NCI-H2171 treated with DMSO at 0.1 percent for 48 hours (cell line): ENCODE results near the gene CDYL.
A peak's percentile ranks its signal among the peaks of the same experiment; 100 is the strongest.

Experiments
- DNase-seq: peaks from one replicate; lab custom pipeline; 2025; lab: John Stamatoyannopoulos, UW

Gene CDYL, protein sequence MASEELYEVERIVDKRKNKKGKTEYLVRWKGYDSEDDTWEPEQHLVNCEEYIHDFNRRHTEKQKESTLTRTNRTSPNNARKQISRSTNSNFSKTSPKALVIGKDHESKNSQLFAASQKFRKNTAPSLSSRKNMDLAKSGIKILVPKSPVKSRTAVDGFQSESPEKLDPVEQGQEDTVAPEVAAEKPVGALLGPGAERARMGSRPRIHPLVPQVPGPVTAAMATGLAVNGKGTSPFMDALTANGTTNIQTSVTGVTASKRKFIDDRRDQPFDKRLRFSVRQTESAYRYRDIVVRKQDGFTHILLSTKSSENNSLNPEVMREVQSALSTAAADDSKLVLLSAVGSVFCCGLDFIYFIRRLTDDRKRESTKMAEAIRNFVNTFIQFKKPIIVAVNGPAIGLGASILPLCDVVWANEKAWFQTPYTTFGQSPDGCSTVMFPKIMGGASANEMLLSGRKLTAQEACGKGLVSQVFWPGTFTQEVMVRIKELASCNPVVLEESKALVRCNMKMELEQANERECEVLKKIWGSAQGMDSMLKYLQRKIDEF

DNA sequence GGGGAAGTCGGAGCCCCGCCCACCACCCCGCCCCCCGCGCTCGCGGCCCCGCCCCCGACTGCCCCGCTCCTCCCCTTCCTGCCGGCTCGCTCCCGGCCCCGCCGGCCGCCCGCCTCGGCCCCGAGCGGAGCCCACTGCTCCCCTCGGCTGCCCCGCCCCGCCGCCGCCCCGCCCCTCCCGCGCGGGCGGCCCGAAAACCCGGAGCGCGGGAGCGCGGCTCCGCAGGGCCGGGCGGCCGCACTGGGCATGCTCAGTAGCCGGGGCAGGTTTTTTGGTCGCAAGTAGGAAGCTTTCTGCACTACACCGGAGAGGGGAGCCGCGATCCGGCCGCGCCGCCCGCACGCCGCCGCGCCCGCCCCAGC lies at the start of gene CDYL:
Gene CDYL, plus strand, starts transcription at position 274 of the 362 bp plus-strand sequence. CDS start 380 bp downstream, outside the sequence.
- peak; percentile 81 for DNase-seq

DNA sequence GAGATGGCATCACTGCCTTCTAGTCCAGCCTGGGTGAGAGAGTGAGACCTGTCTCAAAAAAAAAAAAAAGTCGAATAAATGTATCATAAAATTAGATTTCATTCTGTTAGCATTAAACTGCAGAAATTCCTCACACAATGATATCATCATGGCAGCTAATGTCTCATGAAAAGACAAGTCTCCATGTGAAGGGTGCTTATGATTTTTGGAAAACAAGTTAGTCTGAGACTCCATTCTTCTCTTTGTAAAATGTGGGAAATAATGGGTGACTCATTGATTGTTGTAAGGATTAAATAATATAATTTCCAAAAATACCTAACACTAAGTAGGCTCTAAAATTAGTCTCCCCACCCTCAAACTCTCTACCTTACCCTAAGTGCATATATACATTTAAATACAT lies 49.6 kb upstream of the CDYL start:
- DNase-seq = no peak

DNA sequence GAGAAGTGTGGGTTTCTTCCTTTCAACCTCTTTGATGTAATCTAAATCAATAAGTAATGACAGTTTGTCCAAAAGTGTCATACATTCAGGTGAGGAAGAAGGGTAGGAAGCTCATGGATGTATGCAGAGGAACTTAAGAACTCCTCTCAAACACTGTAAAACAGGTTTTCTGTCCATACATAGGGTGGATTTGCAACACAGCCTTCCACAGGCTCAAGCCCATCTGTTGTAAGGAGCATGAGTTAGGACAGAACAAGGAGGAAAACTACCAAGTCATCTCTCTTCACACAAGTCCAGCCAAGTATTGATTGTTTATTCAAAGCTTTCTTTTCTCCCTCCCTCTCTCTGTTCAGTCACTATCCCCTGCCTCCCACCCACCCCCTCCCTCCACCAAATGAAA lies 49.0 kb upstream of the CDYL start:
- no peak for DNase-seq

DNA sequence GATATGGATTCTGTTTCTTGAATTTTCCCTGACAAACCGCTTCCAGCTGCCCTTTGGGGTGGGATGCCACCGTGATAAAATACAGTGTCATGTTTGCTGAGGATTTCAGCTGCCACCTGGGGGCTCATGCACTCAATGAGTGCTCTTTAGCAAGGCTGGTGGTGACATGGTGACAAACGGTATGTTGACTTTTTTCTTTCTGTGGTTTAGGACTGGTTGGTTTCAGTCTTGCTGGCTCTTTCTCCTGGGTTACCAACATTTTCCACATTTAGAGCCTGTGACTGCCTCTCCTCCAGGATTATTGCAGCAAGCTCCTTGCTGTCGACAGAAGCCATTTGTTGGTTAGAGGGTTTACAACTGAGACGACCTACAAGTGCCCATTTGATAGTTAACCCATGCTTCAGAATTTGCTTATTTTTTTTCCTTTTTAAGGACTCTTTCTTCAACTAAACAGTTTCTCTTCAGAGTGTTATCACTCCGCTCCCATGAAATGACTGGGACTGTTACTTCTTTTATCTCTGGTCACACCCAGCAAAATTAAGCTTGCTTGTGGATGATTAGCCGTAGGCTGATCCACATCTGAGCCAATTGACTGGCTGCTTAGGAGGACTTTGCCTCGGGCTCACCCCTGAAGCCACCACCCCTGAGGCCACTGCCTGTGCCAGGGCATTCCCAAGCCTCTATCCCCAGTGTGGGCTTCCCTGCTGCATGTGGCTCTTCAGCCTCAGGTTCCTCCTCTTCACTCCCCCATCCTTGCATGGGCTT lies 48.4 kb upstream of the CDYL start:
- no peak for DNase-seq

DNA sequence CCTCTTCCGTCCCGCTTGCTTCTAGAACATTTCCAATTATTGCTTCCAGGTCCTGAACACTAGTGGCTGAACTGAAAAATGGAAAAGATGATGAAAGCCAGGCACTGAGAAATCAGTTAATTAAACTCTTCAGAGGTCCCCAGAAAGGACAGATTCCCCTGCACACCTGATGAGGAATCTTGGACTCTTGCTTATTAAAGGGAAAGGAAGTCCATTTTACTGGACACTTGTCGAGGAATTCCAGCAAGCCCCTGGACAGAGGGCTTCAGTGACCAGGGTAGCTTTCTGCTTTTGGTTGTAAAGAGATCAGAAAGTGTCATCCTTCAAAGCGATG lies 47.8 kb upstream of the CDYL start:
- no peak for DNase-seq

DNA sequence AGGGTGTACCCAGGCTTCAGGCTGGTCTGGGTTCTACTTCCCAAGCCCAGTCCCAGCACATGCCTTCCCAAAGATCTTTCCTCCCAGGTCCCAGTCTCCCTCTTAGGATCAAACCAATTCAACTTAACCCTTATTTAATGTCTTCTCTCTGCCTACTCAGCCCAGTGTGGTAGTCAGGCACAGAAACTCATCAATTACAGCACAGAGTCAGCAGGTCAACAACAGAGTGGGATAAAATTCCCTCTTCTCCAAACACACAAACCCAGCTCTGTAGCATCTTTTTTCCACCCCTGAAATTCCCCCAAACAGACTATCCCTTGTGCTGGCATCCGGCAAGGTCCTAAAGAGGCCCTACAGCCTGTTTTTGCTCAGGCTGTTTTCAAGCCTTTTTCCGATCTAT lies 47.3 kb upstream of the CDYL start:
- no peak for DNase-seq

DNA sequence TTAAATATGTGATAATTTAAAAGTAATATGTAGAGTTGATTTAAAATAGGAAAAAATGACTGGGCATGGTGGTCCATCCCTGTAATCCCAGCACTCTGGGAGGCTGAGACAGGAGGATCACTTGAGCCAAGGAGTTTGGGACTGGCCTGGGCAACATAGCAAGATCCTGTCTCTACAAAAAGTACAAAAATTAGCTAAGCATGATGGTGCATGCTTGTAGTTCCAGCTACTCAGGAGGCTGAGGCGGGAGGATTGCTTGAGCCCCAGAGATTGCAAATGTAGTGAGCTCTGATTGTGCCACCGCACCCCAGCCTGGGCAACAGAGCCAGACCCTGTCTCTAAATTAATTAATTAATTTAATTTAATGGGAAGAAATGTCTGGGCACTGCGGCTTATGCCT lies 44.2 kb upstream of the CDYL start:
- no peak for DNase-seq

DNA sequence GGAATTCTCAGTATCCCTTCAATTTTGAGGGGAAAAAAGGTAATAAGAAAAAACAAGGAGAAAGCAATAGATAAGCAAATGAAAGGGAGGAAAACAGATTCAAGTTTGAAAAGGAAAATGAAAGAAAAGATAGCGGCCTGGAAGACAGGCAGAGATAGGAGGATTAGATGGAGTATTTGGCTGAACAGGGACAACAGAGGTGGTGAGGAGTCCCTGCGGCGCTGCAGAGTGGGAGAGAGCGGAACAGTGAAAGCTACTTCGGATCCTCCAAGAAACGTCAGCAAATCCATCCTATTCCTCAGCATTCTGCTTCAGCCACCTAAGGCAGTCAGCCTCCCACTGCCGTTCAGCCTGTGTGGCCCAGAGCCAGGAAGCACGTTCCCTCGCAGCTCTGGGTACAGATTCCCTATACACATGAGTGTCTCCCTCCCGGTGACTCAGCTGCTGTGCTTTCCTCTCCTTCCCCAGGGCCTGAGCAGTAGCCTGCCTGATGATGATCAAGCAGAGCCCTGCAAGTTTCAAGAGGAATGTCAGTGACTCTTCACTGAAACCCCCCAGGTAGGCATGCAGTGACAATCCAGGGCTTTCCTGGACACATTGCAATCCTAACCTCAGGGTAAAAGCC lies 43.4 kb upstream of the CDYL start:
- peak; percentile 3 for DNase-seq

DNA sequence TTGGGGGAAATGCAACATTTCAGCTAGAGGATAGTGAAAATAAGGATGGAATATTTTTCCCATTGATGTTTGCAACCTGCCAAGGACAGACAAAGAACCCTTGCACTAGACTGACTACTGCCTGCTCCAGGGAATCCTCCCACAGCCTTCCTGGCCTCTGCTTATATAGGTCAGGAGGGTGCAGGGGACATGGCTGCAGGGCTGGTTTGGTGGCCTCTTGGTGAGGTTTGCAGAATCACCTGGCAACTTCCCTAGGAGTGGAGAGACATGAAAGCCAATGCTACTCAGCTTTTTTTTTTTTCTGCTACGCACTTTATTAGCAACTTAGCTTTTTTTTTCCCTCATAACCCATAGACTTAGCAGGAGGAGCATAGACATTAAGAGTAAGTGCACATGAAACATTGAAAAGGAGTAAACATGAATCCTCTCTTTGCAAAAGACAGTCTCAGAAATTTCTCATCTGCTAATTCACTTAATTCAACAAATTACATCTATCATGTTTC lies 39.8 kb upstream of the CDYL start:
- no peak for DNase-seq

DNA sequence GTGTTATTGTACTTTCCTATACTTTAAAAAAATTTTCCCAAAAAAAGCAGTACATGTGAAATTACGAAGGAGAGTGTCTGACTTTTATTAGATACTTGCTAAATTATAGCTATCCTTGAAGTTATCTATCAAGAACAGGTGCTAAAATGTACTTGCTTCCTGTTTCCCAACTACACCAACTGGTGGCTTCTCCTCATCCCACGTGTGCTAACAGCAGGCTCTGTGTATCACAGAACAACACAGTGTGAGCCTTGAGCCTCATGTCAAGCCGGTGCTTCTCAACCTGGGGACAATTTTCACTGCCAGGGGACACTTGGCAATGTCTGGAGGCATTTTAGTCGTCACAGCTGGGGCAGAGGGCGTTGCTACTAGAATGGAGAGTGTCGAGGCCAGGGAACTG lies 36.2 kb upstream of the CDYL start:
- no peak for DNase-seq

DNA sequence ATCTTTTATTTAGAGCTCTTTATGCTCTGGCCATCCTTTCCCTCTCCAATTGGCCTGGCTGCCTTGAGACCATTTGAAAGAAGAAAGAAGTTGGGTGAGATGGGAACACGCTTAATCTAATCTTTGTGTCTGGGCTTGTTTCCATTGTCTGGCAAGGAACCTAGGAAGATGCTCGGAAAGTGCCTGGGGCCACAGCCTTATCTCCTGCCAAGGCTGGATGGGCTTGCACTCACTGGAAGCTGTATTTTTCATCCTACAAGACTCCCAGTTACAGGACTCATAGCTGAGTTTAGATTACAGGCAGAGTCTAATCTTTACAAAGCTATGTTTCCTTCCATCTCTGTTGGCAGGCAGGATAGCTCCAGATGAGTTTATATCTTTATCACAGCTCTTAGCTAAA lies 33.1 kb upstream of the CDYL start:
- no peak for DNase-seq

DNA sequence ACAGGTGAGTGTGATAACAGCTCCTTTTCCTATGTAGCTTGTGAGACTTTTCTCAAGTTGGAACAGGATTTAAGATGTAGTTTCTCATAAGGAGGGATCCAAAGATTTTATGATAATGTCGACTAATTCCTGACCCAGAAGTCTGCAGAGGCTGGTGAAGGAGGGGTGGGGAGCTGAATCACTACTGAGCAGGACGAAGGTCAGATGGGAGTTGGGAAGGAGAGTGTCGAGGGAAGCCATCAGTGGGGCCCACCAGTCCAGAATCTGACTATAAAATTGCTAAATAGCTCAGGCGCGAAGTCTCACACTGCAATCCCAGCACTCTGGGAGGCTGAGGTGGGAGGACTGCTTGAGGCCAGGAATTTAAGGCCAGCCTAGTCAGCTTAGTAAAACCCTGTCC lies 32.3 kb upstream of the CDYL start:
- DNase-seq = no peak

DNA sequence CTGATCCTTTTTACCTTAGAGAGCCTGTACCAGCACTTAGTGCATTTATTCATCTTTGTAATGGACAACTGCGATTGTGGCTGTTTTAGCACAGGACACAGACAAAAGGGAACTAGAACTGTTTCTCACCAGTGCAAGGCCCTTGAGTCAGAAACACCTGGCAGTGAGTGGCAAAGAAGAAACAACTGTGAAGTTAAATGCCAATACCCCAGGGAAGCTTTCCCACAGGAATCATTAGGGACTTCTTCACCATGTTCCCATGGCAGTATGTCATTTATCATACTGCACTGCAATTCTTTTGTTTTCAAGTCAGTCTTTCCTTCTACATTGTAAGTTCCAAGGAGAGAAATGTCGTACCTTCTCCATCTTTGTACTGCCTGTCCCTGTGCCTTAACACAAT lies 28.6 kb upstream of the CDYL start:
- DNase-seq = no peak

DNA sequence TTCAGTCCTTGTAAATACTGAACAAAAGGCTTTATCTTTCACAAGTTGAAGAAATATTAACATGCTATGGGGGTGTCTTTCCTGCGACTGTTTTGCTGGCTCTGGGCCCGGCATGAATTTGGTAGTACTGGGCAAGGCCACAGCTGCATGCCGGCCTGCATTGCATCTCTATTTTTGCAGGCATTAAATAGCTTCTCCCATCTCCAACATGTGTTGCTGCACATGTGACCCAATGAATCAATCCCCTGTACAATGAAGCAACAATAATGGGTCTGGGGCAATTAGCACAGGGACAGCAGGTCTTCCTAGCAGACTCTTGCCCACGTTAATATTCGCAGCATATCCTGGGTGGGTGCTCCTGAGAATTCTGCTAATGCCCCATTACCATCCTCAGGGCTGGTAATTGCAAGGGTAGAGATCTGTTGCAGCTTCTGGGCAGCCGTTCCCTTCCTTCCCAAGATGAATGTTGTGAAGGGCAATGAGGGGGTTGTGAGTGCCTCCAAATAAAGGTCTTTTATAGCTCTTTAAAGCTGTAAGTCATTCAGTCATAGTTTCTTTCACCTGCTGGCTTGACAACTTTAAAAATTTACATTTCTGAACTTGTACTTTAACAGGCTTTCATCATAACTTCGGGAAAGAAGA lies 24.3 kb upstream of the CDYL start:
- DNase-seq = no peak

DNA sequence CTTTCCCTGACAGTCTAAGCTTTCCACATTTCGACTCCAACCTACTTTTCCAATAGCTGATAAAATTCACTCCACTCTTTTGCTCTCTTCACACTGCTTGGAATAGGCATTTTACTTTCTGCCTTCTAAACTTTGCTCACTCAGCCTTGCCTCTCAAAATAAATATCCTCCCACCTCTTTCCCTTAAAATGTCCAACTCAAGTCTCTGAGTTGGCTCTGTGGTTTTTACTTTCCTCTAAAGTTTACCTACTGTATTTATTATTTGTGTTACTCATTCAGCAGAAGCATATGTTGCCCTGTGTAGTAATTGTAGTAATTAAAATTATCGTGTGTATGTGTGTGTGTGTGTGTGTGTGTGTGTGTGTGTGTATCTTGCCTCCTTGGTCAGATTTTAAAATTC lies 20.0 kb upstream of the CDYL start:
- DNase-seq = no peak

DNA sequence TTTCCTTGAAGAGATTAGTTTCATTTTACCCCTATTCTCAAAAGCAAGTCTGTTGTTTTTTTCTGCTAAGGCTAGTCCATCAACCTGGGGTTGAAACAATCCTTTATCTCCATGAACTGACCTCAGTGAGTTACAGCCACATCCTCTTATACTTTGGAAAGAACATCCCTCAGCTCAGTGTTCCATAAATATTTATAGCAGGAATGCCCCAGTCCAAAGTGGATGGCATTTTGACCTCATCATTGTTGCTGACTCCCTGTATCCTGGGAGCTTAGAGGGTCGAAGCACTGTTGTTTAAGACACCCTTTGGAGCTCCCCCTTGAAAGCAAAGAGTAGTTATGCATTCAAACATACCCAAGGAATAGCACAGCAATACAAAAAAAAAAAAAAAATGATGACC lies 16.2 kb upstream of the CDYL start:
- DNase-seq = no peak

DNA sequence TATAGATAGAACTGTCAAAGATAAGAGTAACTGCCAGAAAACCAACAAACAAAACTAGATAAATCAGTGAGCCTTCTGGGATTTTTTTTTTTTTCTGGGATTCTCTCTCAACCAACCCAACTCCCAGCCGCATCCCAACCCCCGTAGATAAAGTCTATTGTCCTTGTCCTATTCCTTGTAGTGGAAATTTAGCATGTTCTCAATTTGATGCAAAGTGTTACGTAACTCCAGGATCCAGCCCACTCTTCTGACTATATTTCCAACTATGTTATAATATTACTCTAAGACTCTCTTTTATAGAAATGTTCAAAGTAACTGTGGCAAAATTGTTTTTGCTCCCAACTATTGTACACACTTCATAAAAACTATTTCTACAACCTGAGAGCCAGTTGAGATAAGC lies 15.4 kb upstream of the CDYL start:
- no peak for DNase-seq

DNA sequence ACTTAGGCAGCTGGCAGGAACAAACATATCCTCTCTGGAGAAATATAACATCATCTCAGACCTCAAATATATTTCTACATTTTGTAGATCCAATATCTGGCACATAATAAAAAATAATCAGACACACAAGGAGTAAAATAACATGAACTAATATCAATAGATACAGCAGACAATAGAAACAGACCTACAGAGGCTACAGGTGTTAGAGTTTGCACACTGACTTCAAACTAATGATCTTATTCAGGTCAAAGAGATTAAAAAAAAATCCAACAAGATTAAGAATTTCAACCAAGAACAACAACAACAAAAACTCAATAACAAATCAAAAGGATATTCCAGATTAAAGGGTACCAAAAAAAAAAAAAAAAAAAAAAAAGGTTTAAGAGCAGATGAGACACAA lies 13.9 kb upstream of the CDYL start:
- no peak for DNase-seq

DNA sequence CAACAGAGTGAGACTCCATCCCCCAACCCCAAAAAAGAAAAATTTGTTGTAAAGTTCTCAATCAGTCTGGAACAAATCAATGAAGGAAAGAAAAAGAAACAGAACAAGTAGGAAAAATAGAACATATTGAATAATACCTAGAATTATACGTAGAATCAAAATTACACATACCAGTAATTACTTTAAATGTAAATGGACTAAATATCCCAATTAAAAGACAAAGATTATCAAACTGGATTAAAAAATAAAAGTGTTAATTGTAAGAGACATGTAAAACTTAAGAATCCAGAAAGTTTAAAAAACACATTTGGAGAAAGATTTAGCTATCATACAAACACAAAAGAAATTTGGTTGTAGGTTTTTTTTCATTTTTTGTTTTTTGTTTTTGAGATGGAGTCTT lies 12.3 kb upstream of the CDYL start:
- DNase-seq = no peak

DNA sequence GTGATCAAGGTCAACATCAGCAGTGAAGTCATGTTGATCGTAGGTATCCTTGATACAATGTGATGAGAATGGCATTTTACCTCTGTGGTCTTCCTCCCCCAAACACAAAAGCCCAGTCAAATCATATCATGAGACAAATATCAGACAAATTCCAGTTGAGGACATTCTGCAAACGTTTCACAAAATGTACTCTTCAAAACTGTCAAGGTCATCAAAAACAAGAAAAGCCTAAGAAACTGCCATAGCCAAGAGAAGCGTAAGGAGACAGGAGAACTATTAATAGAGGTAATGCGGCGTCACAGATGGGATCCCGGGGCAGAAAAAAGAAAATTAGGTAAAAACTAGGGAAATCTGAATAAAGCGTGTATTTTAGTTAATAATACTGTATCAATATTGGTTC lies 7.4 kb upstream of the CDYL start:
- DNase-seq = no peak

DNA sequence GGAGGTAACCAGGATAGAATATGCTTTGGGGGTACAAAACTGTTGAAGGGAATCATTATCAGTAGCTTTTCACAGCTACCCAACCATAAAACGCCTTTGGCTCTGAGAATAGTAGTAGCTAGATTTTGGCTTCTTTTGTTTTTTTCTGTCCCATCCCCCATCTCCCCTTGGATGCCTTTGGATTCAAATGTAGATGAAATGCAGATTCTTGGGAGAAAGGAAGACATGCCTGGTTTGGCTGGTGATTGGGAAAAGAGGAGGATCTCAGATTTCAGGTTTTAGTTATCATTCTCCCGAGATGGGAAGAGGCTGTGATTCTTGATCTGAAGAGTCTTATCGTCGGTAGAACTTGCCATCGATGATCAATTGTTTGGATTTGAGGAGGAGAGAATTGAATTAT lies 3.5 kb upstream of the CDYL start:
- DNase-seq = no peak

DNA sequence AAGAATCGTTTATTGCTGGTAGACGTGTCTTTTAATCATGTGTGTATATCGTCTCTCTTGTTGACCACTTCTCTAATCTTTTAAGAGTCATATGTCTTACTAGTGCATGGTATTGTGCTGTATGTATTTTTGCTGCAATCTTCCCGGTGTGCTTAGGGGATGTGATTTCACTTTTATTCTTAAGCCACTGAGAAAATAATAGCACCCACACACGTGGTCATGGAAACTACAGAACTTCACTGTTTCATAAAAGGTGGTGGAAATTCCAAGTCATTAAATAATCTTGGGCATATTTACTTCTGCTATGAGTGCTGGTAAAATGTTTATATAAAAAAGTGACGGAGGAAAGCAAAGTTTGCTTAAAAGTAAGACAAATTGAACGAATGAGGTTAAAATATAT lies 3.0 kb upstream of the CDYL start:
- no peak for DNase-seq
